ENCODE measurements around the gene CCDC146.
"Not testable (repeated sequence)": the region's sequence is repeated elsewhere in the genome, so short reads cannot be mapped to it uniquely, and the experiment has no call there.

GRCh38 chr7:77152232-77152631 lies 29.8 kb downstream of the CCDC146 start:
- not testable (repeated sequence) for TF ChIP-seq ATF3 (IDR thresholded peaks at IDR 0.05); CTCF (IDR thresholded peaks at IDR 0.05; ENCODE audit: low read depth, low read length, missing input control); NR2F2 (IDR thresholded peaks at IDR 0.05); FOXA2 (IDR thresholded peaks at IDR 0.05); ZBTB33 (IDR thresholded peaks at IDR 0.05); HNF4A (conservative IDR thresholded peaks at IDR 0.05); RAD21 (IDR thresholded peaks at IDR 0.05); MAX (IDR thresholded peaks at IDR 0.05); REST (IDR thresholded peaks at IDR 0.05); YY1 (IDR thresholded peaks at IDR 0.05); TAF1 (conservative IDR thresholded peaks at IDR 0.05)
